Fibroblast of lung (primary cell): Measurements from ENCODE around the gene JPH3. TPM values are rescaled to one million over a fixed set of nuclear protein-coding genes. Genes with fewer than 3 reads are reported as not detected.

Experiments used
- DNase-seq, 2 donors: peaks; one replicate each; pipeline versions ENCODE4 v3.0.0 to v3.0.0-alpha.2; 2010; ENCODE audit warnings: low read depth in 2 of 2
- H2AFZ ChIP-seq: 2 replicates; pipeline ENCODE4 v1.5.1; 2012; ENCODE audit warnings: low read length, control low read depth, inconsistent platforms
- H3K27ac ChIP-seq: 2 replicates; pipeline ENCODE4 v1.5.1; 2011; ENCODE audit warnings: low read length, control low read depth; ENCODE audit not compliant: insufficient read depth
- H3K27me3 ChIP-seq: 2 replicates; pipeline ENCODE4 v1.5.1; 2011; ENCODE audit warnings: mild to moderate bottlenecking, low read length; ENCODE audit not compliant: control insufficient read depth, insufficient read depth
- H3K36me3 ChIP-seq: 2 replicates; pipeline ENCODE4 v1.5.1; 2011; ENCODE audit warnings: low read length; ENCODE audit not compliant: control insufficient read depth, insufficient read depth
- H3K4me1 ChIP-seq: 2 replicates; pipeline ENCODE4 v1.5.1; 2011; ENCODE audit warnings: low read length; ENCODE audit not compliant: control insufficient read depth, insufficient read depth; ENCODE audit errors: extremely low read depth
- H3K4me2 ChIP-seq: 2 replicates; pipeline ENCODE4 v1.5.1; 2011; ENCODE audit warnings: low read length, control low read depth; ENCODE audit not compliant: insufficient read depth; ENCODE audit errors: extremely low read depth
- H3K4me3 ChIP-seq, 4 experiments: fragments of 200-600 bp in 1 of 4; sonication (generic) in 1 of 4; replicated peaks in 1 of 4; 2 replicates each; pipeline ENCODE4 v1.5.1; 2011 to 2016; ENCODE audit warnings: low read length in 4 of 4, low read depth in 3 of 4, mild to moderate bottlenecking in 3 of 4, control low read depth in 2 of 4, inconsistent platforms in 1 of 4, mixed read lengths in 1 of 4; ENCODE audit not compliant: insufficient read depth in 1 of 4; ENCODE audit errors: control extremely low read depth in 1 of 4
- H3K79me2 ChIP-seq: 2 replicates; pipeline ENCODE4 v1.5.1; 2012; ENCODE audit warnings: mild to moderate bottlenecking, low read length, inconsistent platforms; ENCODE audit not compliant: control insufficient read depth, insufficient read depth
- H3K9ac ChIP-seq: 2 replicates; pipeline ENCODE4 v1.5.1; 2011; ENCODE audit warnings: mild to moderate bottlenecking, low read length, control low read depth; ENCODE audit not compliant: insufficient read depth
- H3K9me3 ChIP-seq: 2 replicates; pipeline ENCODE4 v1.5.1; 2012; ENCODE audit warnings: low read depth, low read length; ENCODE audit not compliant: control insufficient read depth, insufficient read depth
- H4K20me1 ChIP-seq: 2 replicates; pipeline ENCODE4 v1.5.1; 2011; ENCODE audit warnings: low read length; ENCODE audit not compliant: control insufficient read depth, insufficient read depth; ENCODE audit errors: extremely low read depth
- EZH2 ChIP-seq: IDR thresholded peaks from 2 replicates; pipeline ENCODE4 v1.5.1; 2012; ENCODE audit warnings: low read length, control low read depth, mild to moderate bottlenecking; ENCODE audit errors: missing control alignments
- polyA plus RNA-seq, 2 donors: library from polyadenylated mRNA; depleted of rRNA in 1 of 2; stranded (reverse) in 1 of 2; unstranded in 1 of 2; fragments of >200 nt; gene quantifications; 2 replicates each; pipeline ENCODE4 v1.2.1, GENCODE V29; 2011 to 2012; ENCODE audit warnings: missing spikeins in 1 of 2
- total RNA-seq: library from RNA; depleted of rRNA; stranded (reverse); fragments of >200 nt; gene quantifications from 2 replicates; pipeline ENCODE4 v1.2.1, GENCODE V29; 2014
- TF ChIP-seq, protein P1 (sequence below), 2 donors: IDR thresholded peaks in 1 of 2; conservative IDR thresholded peaks in 1 of 2; 1 replicate in 1 of 2; 2 replicates in 1 of 2; pipeline ENCODE4 v1.5.1; 2011 to 2012; ENCODE audit warnings: low read length in 2 of 2, control low read depth in 1 of 2, inconsistent platforms in 1 of 2, low read depth in 1 of 2, mild to moderate bottlenecking in 1 of 2

The JPH3 gene
- total and polyA plus RNA-seq, 2 donors (not counting 1 experiment from before 2014, with no cell fraction given) = 0.01 TPM; not detected in 1

DNA sequence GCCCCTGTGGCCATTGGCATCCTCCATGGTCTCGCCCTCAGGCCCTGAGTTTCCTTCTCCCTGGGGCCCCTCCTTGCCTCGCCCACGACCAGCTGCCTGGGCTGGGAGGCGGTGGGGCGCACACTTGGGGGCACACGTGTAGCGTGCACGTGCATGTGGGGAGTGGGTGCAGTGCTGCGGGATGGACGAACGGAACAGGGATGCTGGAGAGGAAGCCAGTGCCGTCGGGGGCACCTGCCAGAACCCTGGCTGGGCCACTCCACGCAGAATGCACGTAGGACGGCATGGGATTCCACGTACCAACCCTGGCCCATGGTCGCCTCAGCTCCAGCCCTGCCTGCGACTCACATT, 83.1 kb downstream of the JPH3 start:
- no peaks in the 10 kb centered on the region for H3K27me3 ChIP-seq
- no peaks in the 10 kb centered on the region for H3K9me3 ChIP-seq

DNA sequence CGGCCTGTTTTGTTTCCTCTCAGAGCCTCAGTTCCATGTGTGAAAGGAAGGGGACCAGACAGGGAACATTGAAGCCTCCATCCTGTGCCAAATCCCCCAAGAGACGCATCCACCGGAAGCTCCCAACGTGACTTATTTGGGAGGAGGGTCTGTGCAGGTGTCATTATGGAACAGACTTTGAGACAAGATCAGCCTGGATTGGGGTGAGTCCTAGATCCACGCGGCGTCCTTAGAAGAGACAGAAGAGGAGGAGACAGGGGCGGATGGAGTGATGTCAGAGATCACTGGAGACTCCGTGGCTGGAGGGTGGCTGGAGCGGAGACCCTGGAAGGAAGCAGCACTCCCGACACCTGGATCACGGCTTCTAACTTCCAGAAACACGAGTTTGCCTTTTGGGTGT, 83.5 kb downstream of the JPH3 start:
- Histone ChIP-seq H3K9ac (no peak overlapping the region), H3K4me3 (no peak overlapping the region), H3K36me3 (no peaks in the 10 kb centered on the region), H3K9me3 (no peaks in the 10 kb centered on the region), H3K27ac (no peak overlapping the region), H2AFZ (no peak overlapping the region), H3K27me3 (no peaks in the 10 kb centered on the region), H3K4me2 (no peak overlapping the region), H3K4me1 (peaks cover 9% of the 10 kb centered on the region), H4K20me1 (no peaks in the 10 kb centered on the region), H3K79me2 (no peaks in the 10 kb centered on the region)
- no peak for DNase-seq
- TF ChIP-seq, protein P1, sequence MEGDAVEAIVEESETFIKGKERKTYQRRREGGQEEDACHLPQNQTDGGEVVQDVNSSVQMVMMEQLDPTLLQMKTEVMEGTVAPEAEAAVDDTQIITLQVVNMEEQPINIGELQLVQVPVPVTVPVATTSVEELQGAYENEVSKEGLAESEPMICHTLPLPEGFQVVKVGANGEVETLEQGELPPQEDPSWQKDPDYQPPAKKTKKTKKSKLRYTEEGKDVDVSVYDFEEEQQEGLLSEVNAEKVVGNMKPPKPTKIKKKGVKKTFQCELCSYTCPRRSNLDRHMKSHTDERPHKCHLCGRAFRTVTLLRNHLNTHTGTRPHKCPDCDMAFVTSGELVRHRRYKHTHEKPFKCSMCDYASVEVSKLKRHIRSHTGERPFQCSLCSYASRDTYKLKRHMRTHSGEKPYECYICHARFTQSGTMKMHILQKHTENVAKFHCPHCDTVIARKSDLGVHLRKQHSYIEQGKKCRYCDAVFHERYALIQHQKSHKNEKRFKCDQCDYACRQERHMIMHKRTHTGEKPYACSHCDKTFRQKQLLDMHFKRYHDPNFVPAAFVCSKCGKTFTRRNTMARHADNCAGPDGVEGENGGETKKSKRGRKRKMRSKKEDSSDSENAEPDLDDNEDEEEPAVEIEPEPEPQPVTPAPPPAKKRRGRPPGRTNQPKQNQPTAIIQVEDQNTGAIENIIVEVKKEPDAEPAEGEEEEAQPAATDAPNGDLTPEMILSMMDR (conservative IDR thresholded peaks at IDR 0.05 in 1 of 2, IDR thresholded peaks at IDR 0.05 in 1 of 2; ENCODE audit: low read depth in 1 of 2, low read length in 2 of 2) = no peak
- no peak for TF ChIP-seq EZH2

More for the DNA sequence above, 83.1 kb downstream of the JPH3 start:
- Histone ChIP-seq H3K4me3 (no peak overlapping the region), H2AFZ (no peak overlapping the region), H3K9ac (no peak overlapping the region), H3K4me2 (no peak overlapping the region), H3K36me3 (no peaks in the 10 kb centered on the region), H3K79me2 (no peaks in the 10 kb centered on the region), H4K20me1 (no peaks in the 10 kb centered on the region), H3K27ac (no peak overlapping the region), H3K4me1 (peaks cover 9% of the 10 kb centered on the region)
- TF ChIP-seq, protein P1 (conservative IDR thresholded peaks at IDR 0.05 in 1 of 2, IDR thresholded peaks at IDR 0.05 in 1 of 2; ENCODE audit: low read depth in 1 of 2, low read length in 2 of 2) = no peak
- no peak for TF ChIP-seq EZH2
- DNase-seq = no peak

DNA sequence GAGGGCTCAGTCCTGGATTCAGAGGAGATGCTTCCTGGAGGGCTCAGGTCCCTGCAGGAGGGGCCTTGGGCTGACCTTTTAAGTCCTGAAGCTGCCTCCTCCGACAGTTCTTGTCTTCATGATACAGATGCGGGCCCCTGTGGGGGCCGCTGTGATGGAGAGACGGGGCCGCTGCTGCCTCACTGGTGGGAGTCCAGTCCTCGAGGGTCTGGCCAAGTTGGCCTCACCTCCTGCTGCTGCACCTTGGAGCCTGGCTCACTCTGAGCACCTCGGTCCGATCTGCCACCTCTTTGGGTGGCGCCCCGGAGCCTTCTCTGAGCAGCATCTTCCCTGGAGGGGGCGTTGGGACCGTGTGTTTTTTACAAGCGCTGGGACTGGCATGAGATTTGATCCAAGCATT, 84.4 kb downstream of the JPH3 start:
- no peaks in the 10 kb centered on the region for H3K79me2 ChIP-seq
- H3K36me3 ChIP-seq = no peaks in the 10 kb centered on the region
- H3K27me3 ChIP-seq = no peaks in the 10 kb centered on the region
- no peak overlapping the region for H3K4me2 ChIP-seq
- H3K4me3 ChIP-seq = no peak overlapping the region
- H3K9me3 ChIP-seq = no peaks in the 10 kb centered on the region
- DNase-seq = no peak
- TF ChIP-seq EZH2 = no peak
- TF ChIP-seq, protein P1 (conservative IDR thresholded peaks at IDR 0.05 in 1 of 2, IDR thresholded peaks at IDR 0.05 in 1 of 2; ENCODE audit: low read depth in 1 of 2, low read length in 2 of 2) = no peak
- no peak overlapping the region for H3K27ac ChIP-seq
- peaks cover 6% of the 10 kb centered on the region for H3K4me1 ChIP-seq
- no peaks in the 10 kb centered on the region for H4K20me1 ChIP-seq
- no peak overlapping the region for H3K9ac ChIP-seq
- no peak overlapping the region for H2AFZ ChIP-seq
